ENCODE data around the gene SMYD2. TPM values are rescaled to one million over a fixed set of nuclear protein-coding genes. Genes with fewer than 3 reads are reported as not detected.
A peak's percentile ranks its signal among the peaks of the same experiment; 100 is the strongest.

SMYD2 gene
- total RNA-seq, 2 donors from 2014 or later, result 28.6 to 34.5 TPM

DNA sequence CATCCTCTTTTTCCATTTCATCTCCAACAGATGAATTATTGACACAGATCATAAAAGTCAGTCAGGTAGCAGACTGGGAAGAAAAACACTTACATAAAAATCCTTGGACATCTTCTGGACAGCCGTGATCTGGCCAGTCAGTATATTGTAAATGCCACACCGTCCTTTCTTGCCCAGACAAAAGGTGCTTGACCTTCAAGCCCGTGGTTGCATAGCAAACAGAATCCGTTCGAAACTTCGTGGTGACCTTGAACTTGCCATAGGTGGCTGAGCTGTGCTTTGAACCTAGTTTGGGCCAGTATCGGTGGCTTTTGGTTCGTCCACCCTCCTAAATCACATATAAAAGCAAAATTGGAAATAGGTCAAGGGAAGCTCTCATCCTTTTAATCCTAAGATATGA, 88.4 kb downstream of the SMYD2 start:
- ATAC-seq (replicated peaks in 1 of 2) (no peak), DNase-seq (no peak)
- H3K4me1 Mint-ChIP-seq (ENCODE audit: low read depth), result no peaks in the 10 kb centered on the region
- H3K4me3 Mint-ChIP-seq, result no peak overlapping the region
- peaks cover 14% of the 10 kb centered on the region for H3K27me3 Mint-ChIP-seq (ENCODE audit: low read depth)
- H3K27ac Mint-ChIP-seq, result no peak overlapping the region
- no peaks in the 10 kb centered on the region for H3K9me3 Mint-ChIP-seq
- H3K36me3 Mint-ChIP-seq (ENCODE audit: insufficient read depth in 2 of 2), result no peaks in the 10 kb centered on the region

DNA sequence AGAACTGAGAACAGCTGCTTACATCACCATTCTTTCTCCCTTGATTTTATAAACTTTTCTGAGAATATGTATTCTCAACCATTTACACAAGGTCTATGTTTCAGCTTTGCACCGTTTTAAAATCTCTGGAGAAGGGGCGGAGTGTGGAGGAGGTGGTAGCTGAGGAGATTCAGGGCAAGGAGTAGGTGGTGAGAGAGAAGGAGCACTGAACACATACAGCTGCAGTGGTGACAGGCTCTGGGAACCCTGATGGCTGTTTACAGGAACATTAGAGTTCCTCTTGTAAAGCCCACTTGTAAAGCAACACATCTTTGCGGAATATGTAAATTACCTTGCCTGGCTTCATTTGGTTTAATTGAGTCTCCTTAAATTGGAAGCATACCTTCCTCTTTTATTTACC, 89.7 kb downstream of the SMYD2 start:
- ATAC-seq (replicated peaks in 1 of 2), result no peak
- Mint-ChIP-seq H3K9me3 (no peaks in the 10 kb centered on the region), H3K27ac (no peak overlapping the region), H3K4me3 (no peak overlapping the region), H3K4me1 (ENCODE audit: low read depth) (no peaks in the 10 kb centered on the region), H3K27me3 (ENCODE audit: low read depth) (peaks cover 11% of the 10 kb centered on the region), H3K36me3 (ENCODE audit: insufficient read depth in 2 of 2) (no peaks in the 10 kb centered on the region)
- no peak for DNase-seq

DNA sequence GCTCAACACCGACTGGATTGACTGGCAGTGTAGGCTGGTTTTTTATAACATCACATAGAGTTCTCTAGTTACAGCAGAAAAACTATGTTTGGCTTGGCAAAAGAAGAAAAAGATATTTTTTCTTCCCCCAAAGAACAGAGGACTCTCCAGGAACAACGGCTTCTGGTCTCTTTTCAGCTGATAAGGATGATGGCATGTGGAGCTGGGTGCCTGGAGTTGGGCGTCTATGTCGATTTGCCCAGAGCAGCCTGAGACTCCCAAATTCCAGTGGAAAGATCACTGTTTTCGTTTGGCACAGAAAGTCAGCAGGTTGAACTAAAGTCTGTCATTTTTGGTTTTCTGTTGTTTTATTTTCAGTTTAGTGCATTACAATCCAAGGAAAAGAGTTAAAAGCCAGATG, 91.1 kb downstream of the SMYD2 start:
- H3K27me3 Mint-ChIP-seq (ENCODE audit: low read depth), result peaks cover 11% of the 10 kb centered on the region
- no peaks in the 10 kb centered on the region for H3K4me1 Mint-ChIP-seq (ENCODE audit: low read depth)
- H3K27ac Mint-ChIP-seq, result no peak overlapping the region
- no peaks in the 10 kb centered on the region for H3K36me3 Mint-ChIP-seq (ENCODE audit: insufficient read depth in 2 of 2)
- no peak for ATAC-seq (replicated peaks in 1 of 2)
- H3K4me3 Mint-ChIP-seq, result no peak overlapping the region
- H3K9me3 Mint-ChIP-seq, result no peaks in the 10 kb centered on the region
- DNase-seq, result no peak

DNA sequence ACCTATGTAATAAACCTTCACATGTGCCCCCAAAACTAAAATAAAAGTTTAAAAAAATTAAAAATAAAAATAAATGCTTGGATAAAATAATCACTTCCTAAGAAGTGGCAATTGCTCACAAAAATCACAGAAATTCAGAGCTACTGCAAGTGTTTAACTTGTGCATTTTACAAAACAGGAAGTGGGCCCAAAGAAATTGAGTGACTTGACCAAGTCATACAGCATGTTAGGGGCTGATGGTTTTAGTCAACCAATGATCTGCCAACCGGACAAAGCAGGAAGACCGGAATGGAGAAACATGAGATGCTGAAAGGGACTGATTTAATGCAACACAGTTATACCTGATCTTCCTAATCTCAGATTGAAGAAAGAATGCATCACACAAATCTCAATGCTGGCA, 96.5 kb downstream of the SMYD2 start:
- DNase-seq (no peak), ATAC-seq (replicated peaks in 1 of 2) (no peak)
- H3K36me3 Mint-ChIP-seq (ENCODE audit: insufficient read depth in 2 of 2), result no peaks in the 10 kb centered on the region
- peaks cover 5% of the 10 kb centered on the region for H3K4me1 Mint-ChIP-seq (ENCODE audit: low read depth)
- H3K27me3 Mint-ChIP-seq (ENCODE audit: low read depth), result no peaks in the 10 kb centered on the region
- H3K9me3 Mint-ChIP-seq, result no peaks in the 10 kb centered on the region
- no peak overlapping the region for H3K4me3 Mint-ChIP-seq
- no peak overlapping the region for H3K27ac Mint-ChIP-seq

DNA sequence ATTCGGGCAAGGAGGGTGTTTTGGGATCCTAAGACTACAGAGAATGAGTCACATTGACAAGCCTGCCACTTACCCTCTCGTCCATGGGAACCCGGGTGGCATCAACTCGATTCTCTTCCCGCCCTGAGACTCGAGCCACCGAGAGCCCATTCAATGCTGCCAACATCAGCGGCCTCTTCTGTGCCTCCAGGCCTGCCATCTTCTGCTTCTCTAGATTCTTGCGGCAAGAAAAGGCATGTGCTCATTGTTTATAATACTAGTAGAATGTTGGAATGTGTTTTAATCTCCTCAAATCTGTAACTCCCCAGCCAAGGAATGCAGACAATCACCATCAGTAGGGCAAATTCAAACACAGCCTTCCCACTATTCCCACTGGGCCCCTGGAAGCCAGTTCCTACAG, 96.9 kb downstream of the SMYD2 start:
- no peaks in the 10 kb centered on the region for H3K36me3 Mint-ChIP-seq (ENCODE audit: insufficient read depth in 2 of 2)
- H3K4me3 Mint-ChIP-seq, result no peak overlapping the region
- ATAC-seq (replicated peaks in 1 of 2), result no peak
- no peaks in the 10 kb centered on the region for H3K9me3 Mint-ChIP-seq
- H3K4me1 Mint-ChIP-seq (ENCODE audit: low read depth), result peaks cover 5% of the 10 kb centered on the region
- no peaks in the 10 kb centered on the region for H3K27me3 Mint-ChIP-seq (ENCODE audit: low read depth)
- H3K27ac Mint-ChIP-seq, result no peak overlapping the region
- DNase-seq, result no peak

DNA sequence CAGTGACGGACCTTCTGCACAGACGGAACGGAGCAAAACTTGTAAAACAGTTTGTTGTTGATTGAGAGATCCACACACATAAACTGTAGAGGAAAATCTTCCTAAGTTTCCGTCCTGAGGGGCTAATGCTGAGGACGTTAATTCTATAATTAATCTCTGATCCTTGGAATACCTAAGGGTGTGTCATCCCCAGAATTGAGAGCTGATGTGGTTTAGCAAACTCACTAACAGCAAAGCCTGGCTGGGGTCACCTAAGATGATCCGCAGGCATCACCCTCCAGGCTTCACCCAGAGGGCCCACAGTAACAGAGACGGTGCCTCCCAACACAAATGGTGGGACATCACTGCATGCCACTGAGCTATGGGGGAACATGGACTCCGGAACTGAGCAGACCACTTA, 97.5 kb downstream of the SMYD2 start:
- H3K4me3 Mint-ChIP-seq, result no peak overlapping the region
- H3K27ac Mint-ChIP-seq, result no peak overlapping the region
- H3K27me3 Mint-ChIP-seq (ENCODE audit: low read depth), result no peaks in the 10 kb centered on the region
- ATAC-seq (replicated peaks in 1 of 2) (no peak), DNase-seq (no peak)
- peaks cover 5% of the 10 kb centered on the region for H3K4me1 Mint-ChIP-seq (ENCODE audit: low read depth)
- H3K9me3 Mint-ChIP-seq, result no peaks in the 10 kb centered on the region
- H3K36me3 Mint-ChIP-seq (ENCODE audit: insufficient read depth in 2 of 2), result no peaks in the 10 kb centered on the region

DNA sequence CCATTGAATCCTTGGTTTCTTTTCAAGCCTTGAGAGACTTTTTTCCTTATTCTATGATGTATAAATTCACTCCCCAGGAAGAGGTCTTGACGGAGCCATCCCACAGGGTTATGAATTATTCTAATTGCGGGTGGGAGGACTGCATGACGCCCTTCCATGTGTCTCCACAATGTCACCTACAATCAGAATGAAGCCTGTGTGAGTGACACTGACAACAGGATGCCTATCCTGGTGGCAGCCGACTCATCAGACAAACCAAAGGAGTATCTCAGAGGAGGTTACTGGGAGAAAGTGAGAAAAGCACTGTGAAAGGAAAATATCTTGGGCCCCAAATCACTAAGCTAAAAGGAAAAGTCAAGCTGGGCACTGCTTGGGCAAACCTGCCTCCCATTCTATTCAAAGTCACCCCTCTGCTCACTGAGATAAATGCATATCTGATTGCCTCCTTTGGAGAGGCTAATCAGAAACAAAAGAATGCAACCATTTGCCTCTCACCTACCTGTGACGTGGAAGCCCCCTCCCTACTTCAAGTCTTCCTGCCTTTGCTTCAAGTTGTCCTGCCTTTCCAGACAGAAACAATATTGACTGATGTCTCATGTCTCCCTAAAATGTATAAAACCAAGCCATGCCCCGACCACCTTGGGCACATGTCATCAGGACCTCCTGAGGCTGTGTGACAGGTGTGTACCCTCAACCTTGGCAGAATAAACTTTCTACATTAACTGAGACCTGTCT, 98.4 kb downstream of the SMYD2 start:
- Mint-ChIP-seq H3K4me3 (no peak overlapping the region), H3K4me1 (ENCODE audit: low read depth) (peaks cover 6% of the 10 kb centered on the region), H3K9me3 (no peaks in the 10 kb centered on the region), H3K27ac (no peak overlapping the region), H3K27me3 (ENCODE audit: low read depth) (no peaks in the 10 kb centered on the region), H3K36me3 (ENCODE audit: insufficient read depth in 2 of 2) (no peaks in the 10 kb centered on the region)
- ATAC-seq (replicated peaks in 1 of 2), result no peak
- DNase-seq, result no peak

DNA sequence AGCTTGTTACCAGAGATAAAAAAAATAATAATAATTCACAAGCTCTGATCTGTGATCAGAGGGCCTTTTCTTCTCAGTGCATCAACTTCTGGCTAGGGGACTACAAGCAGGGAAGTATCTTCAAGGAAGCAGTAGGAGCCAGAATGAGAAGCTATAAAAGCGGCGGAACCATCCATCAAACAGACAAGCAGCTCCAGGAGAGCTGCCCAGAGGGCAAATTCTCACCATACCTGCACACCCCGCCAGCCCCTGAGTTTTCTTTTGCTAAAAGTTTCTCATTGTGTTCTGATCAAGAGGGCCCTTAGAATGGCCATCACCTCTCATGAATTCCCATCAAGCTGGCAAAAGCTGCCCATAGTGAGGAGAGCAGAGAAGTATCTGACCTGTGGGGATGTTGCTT, 99.4 kb downstream of the SMYD2 start:
- H3K4me1 Mint-ChIP-seq (ENCODE audit: low read depth), result peaks cover 16% of the 10 kb centered on the region
- no peaks in the 10 kb centered on the region for H3K27me3 Mint-ChIP-seq (ENCODE audit: low read depth)
- no peak overlapping the region for H3K4me3 Mint-ChIP-seq
- H3K27ac Mint-ChIP-seq, result no peak overlapping the region
- no peak for ATAC-seq (replicated peaks in 1 of 2)
- no peaks in the 10 kb centered on the region for H3K9me3 Mint-ChIP-seq
- no peaks in the 10 kb centered on the region for H3K36me3 Mint-ChIP-seq (ENCODE audit: insufficient read depth in 2 of 2)
- no peak for DNase-seq

DNA sequence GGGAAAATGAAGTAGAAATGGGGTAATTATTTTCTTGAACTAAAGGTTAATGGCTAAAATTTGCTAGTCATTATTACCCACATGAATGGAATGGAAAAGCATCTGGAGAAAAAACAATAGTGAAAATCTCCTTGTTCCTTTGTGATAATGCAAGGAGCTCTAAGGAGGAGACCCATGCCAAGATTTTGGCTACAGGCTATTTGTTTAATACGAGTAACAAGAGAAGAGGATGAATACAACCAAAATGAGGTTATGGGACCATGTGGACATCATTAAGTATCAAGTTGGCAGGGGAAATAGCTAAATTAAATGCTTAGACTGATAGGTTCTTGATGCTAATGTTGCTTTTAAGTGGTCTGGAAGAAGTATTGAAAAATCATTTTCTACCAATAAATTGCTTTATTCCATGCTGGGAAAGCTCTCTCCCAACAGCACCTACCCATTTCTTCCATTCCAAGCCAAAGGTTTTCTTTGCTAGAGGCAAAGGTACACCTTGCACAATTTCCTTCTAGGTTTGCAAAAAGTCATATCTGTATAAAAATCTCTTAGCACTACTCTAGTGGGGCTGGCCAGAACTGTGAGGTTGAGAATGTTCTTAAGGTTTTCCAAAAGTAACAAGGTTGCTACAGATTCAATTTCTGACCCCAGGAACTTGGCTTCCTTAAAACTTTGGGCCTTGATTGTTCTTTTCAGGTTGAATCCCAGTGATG, 100.2 kb downstream of the SMYD2 start:
- Mint-ChIP-seq H3K4me1 (ENCODE audit: low read depth) (peaks cover 23% of the 10 kb centered on the region), H3K27me3 (ENCODE audit: low read depth) (no peaks in the 10 kb centered on the region), H3K27ac (no peak overlapping the region), H3K4me3 (no peak overlapping the region), H3K36me3 (ENCODE audit: insufficient read depth in 2 of 2) (no peaks in the 10 kb centered on the region), H3K9me3 (no peaks in the 10 kb centered on the region)
- ATAC-seq (replicated peaks in 1 of 2), result no peak
- no peak for DNase-seq

DNA sequence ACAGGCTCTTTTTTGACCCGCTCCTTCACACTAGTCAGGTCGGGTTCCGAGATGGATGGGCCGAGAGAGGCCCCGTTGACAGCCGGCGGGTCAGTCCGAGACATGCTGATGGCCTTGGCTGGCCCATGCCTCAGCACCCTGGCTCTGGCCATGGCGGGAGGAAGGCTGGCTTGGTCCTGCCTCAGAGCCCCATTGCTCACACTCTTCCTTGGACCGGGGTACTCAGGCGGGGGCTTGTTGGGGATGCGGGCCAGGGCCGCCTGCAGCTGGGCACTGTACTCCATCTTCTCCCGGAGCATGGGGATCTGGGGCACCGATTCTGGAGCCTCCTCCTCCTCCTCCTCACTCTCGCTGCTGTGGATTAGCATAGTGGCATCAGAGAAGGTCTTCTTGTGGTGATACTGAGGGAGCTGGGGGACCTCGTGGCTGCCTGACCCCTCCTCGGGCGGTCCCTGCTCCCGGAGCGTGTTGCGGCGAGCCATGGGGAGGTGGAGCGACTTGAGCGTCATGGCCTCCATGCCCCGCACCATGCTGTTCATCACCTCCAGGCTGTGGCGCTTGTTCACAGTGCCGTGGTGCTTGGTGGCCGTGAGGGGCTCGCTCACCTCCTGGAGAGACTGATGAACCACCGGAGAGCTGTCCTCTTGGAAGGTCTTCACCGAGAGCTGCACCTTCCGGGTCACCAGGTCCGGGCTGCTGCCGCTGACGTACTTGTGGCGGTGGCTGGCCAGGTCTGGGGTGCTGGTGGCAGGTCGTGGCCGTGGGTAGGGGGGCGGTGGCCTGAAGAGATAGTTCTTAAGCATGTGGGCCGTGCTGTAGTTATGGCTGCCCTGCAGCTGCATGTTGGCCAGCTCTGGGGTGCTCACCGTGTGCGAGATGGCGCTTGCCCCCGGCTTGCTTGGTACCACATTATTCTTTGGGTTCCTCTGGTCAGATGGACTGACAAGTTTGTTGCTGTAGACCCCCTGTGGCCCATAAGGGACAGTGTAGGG, 102.7 kb downstream of the SMYD2 start:
- no peak for ATAC-seq (replicated peaks in 1 of 2)
- H3K27ac Mint-ChIP-seq, result no peak overlapping the region

DNA sequence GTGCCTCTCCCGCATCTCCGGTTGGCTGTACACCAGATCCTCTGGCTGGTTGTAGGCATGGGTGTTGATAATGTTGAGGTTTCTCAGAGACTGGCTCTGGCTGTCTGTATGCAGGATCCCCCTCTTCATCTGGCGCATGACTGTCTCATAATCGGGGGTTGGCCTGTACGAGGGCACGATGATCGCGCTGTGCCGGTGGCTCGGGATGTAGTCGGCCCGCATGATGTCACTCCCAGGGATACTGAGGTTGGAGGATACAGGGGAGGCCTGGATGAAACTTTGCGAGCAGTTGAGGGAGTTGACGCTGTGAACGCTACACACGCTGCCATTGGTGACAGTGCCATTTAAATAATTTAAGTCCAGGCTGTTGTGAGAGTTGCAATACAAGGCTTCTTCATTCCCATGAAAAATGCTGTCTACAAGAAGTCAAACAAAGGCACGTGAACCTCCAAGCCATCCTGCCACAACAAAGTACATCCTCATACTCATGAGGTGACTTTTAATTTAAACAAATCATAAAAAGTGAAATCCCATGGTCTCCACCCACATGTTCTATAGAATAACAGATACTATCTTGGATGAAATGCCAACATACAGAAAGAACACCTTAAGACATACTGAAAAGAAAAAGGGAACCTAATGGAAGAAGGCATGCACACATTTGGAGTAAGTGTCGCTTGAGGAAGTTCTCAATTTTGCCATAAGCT, 103.6 kb downstream of the SMYD2 start:
- no peaks in the 10 kb centered on the region for H3K27me3 Mint-ChIP-seq (ENCODE audit: low read depth)

More for the DNA sequence above, 102.7 kb downstream of the SMYD2 start:
- Mint-ChIP-seq H3K4me1 (ENCODE audit: low read depth) (peaks cover 37% of the 10 kb centered on the region), H3K4me3 (no peak overlapping the region), H3K9me3 (no peaks in the 10 kb centered on the region), H3K36me3 (ENCODE audit: insufficient read depth in 2 of 2) (no peaks in the 10 kb centered on the region), H3K27me3 (ENCODE audit: low read depth) (no peaks in the 10 kb centered on the region)
- no peak for DNase-seq

DNA sequence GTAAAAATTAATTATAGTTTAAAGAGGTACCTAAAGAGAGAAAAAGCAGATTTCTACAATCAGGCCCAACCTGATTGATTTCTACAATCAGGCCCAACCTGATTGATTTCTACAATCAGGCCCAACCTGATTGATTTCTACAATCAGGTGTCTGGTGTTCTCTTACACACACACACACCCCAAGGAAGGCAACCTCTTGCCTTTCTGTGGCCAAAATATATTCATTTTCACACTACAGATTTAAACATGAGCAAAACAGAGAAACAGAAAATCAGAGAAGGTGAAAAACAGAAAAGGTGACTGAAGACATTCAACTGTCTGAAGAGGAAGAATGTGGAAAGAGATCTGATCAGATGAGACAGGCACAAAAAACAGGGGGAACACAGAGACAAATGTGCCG, 104.5 kb downstream of the SMYD2 start:
- H3K4me1 Mint-ChIP-seq (ENCODE audit: low read depth), result peaks cover 50% of the 10 kb centered on the region
- DNase-seq (no peak), ATAC-seq (replicated peaks in 1 of 2) (peak; percentile 72 to 73)
- no peak overlapping the region for H3K27ac Mint-ChIP-seq
- H3K4me3 Mint-ChIP-seq, result peak overlapping the region in 1 of 2 donors; percentile 29
- H3K36me3 Mint-ChIP-seq (ENCODE audit: insufficient read depth in 2 of 2), result no peaks in the 10 kb centered on the region
- no peaks in the 10 kb centered on the region for H3K9me3 Mint-ChIP-seq
- no peaks in the 10 kb centered on the region for H3K27me3 Mint-ChIP-seq (ENCODE audit: low read depth)

More for the DNA sequence above, 103.6 kb downstream of the SMYD2 start:
- ATAC-seq (replicated peaks in 1 of 2), result no peak
- Mint-ChIP-seq H3K27ac (no peak overlapping the region), H3K4me3 (no peak overlapping the region), H3K36me3 (ENCODE audit: insufficient read depth in 2 of 2) (no peaks in the 10 kb centered on the region), H3K9me3 (no peaks in the 10 kb centered on the region), H3K4me1 (ENCODE audit: low read depth) (peaks cover 45% of the 10 kb centered on the region)
- no peak for DNase-seq
